T-helper 1 cell treated with Interleukin-12 subunit alpha and Interleukin-12 subunit beta and Interleukin-4 antibody, amounts not matched to agents 30 μg/mL and 1 μg/mL, for 36 hours (primary cell): ENCODE data around the gene TM6SF1.
"Not testable (repeated sequence)": the region's sequence is repeated elsewhere in the genome, so short reads cannot be mapped to it uniquely, and the experiment has no call there.

Source experiments
- H3K27ac Mint-ChIP-seq: one replicate; pipeline ENCODE4 v1.8.0; 2021; ENCODE audit warnings: mild to moderate bottlenecking, mixed read lengths
- H3K27me3 Mint-ChIP-seq: one replicate; pipeline ENCODE4 v1.8.0; 2021; ENCODE audit warnings: low read depth, mixed read lengths
- H3K36me3 Mint-ChIP-seq: one replicate; pipeline ENCODE4 v1.8.0; 2021; ENCODE audit warnings: low read depth, mixed read lengths
- H3K4me1 Mint-ChIP-seq: one replicate; pipeline ENCODE4 v1.8.0; 2021; ENCODE audit warnings: low read depth, mixed read lengths
- H3K4me3 Mint-ChIP-seq: one replicate; pipeline ENCODE4 v1.8.0; 2021; ENCODE audit warnings: mild to moderate bottlenecking, moderate library complexity, mixed read lengths
- H3K9me3 Mint-ChIP-seq: one replicate; pipeline ENCODE4 v1.8.0; 2021; ENCODE audit warnings: mixed read lengths

TM6SF1 gene

DNA sequence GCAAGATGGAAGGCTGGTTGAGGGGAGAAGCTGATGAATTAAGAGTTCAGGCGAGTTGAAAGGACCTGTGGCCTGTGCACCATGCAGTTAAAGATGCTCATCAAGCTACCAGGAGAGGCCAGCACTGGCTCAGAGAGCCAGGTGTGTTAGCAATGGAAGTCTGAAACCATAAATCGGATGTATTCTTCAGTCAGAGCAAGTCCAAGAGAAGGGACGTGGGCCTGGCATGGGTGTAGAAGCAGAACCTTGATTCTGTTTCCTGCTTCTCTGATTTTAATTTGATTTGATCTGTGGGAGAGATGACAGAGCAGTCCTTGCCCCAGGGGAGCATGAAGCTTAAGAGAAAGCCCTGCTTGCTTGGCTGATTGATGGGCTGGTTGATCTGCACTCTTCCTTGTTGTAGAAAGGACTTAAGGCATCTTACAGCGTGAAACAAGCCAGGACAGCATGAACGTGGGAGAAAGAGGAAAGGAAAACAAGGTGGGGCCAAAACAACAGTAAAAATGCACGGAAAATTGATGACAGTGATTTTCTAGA lies 10.9 kb downstream of the TM6SF1 start:
- H3K36me3 Mint-ChIP-seq, result peaks cover 43% of the 10 kb centered on the region
- no peaks in the 10 kb centered on the region for H3K27me3 Mint-ChIP-seq
- no peaks in the 10 kb centered on the region for H3K9me3 Mint-ChIP-seq
- no peak overlapping the region for H3K27ac Mint-ChIP-seq
- no peaks in the 10 kb centered on the region for H3K4me1 Mint-ChIP-seq
- no peak overlapping the region for H3K4me3 Mint-ChIP-seq

DNA sequence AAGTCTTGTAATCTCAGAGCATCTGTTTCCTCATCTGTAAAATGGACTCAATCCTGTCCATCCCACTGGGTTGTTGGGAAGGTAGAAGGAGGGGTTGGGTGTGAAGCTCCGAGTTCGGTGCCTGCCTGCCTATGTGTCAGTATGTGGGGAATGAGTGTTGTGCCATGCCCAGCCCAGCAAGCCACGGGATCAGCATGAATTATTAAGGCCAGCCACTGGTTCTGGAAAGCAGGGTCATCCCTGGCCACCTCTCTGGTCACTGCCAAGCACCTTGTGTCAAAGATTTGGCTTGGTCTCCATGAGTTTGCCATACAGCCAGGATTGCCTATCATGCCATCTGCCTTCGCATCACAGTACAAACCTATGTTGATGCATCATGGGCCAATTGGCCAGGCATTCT lies 11.5 kb downstream of the TM6SF1 start:
- Mint-ChIP-seq H3K9me3 (no peaks in the 10 kb centered on the region), H3K27ac (no peak overlapping the region), H3K4me1 (no peaks in the 10 kb centered on the region), H3K36me3 (peaks cover 43% of the 10 kb centered on the region), H3K4me3 (no peak overlapping the region), H3K27me3 (no peaks in the 10 kb centered on the region)

DNA sequence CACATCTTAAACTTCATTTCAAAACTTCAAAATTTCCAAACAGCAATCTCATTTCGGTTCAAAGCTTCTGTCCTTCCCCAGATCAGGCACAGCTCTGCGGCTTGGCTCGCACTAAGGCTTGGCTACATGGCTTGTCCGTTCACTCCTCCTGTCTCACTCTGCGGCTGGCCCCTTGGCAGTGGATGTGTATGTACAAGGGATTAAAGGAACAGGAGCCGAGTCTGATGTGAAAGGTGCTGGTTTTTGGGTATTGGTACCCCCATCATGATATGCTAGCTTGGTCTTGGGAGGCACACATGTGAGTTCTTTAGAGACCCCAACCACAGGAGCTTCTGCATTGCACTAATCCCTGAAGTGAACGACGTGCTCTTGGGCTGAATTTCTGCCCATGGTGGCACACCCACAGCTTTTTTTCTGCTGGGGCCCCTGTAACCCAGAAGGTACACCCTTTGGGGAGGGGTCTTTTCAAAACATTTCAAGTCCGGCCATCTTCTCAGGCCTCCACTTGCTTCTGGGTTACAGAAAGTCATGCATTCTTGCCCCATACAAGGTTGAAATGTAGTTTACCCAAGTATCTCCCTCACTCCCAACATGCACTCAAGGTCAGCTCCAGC lies 12.6 kb downstream of the TM6SF1 start:
- Mint-ChIP-seq H3K27me3 (no peaks in the 10 kb centered on the region), H3K9me3 (no peaks in the 10 kb centered on the region), H3K4me3 (no peak overlapping the region), H3K27ac (no peak overlapping the region), H3K36me3 (peaks cover 39% of the 10 kb centered on the region), H3K4me1 (no peaks in the 10 kb centered on the region)

DNA sequence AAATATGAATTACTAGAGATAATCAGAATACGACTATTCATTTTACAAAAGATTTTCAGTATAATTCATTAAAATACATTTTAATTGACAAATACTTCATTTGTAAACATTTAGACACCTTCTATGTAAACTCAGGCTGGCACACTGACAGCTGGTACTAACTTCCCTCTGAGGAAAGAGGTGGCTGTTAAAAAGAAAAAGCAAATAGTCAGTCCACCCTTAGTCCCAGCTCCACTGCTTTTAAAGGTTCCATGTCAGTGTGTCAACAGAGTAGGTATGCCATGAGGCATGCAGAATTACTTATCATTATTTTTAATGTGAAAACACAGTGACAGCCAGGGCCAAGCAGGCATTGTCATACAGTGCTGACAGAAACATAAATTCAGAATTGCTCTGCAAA lies 16.1 kb downstream of the TM6SF1 start:
- no peak overlapping the region for H3K27ac Mint-ChIP-seq
- H3K4me1 Mint-ChIP-seq, result peaks cover 3% of the 10 kb centered on the region
- no peak overlapping the region for H3K4me3 Mint-ChIP-seq
- no peaks in the 10 kb centered on the region for H3K9me3 Mint-ChIP-seq
- no peaks in the 10 kb centered on the region for H3K27me3 Mint-ChIP-seq
- peaks cover 48% of the 10 kb centered on the region for H3K36me3 Mint-ChIP-seq

DNA sequence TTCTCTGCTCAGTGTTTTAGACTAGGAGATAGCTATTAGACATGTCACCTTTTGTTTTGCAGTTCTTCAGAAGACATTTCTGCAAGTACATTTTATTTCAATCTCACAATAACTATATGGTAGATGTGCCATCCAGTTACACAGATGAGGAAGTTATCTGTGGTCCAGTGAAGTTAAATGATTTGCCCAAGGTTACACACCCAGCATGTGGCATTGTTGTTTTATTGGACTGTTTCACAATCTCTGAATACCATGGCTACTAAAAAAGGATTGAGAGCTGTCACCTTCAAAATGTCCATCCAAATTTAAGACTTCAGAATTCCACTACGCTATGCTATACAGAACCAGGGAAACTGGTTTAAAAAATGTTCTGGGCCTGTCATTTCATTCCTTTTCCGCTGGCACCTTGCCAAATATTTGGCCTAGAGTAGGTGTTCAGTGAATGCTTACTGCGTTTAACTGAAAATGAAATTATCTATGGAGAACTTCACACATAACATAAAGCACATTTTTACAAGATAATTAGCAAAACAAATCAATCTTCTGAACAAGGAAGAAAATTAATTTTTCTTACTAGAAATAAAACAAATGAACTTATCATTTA lies 20.2 kb downstream of the TM6SF1 start:
- Mint-ChIP-seq H3K27me3 (no peaks in the 10 kb centered on the region), H3K27ac (no peak overlapping the region), H3K4me1 (peaks cover 3% of the 10 kb centered on the region), H3K9me3 (no peaks in the 10 kb centered on the region), H3K36me3 (peaks cover 51% of the 10 kb centered on the region), H3K4me3 (no peak overlapping the region)

DNA sequence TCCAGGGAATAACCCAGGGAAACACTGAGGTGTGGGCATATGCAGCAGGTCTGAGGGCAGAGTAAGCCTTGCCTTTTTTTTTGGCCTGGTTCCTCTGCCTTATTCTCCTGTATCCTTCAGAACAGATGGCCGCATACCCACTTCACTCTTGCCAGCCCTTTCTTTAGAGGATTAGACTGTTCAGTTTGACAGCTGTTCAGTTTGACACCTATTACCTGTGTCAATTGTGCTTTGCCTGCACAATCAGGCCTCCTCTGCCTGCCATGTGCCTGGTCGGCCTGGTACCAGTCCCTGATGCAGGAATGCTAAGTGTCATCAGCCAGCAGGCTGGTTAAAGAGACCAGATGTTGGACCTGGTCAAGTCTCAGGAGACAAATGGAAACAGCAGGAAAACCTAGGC lies 22.3 kb downstream of the TM6SF1 start:
- H3K4me3 Mint-ChIP-seq, result no peak overlapping the region
- peaks cover 40% of the 10 kb centered on the region for H3K36me3 Mint-ChIP-seq
- H3K4me1 Mint-ChIP-seq, result peaks cover 3% of the 10 kb centered on the region
- no peak overlapping the region for H3K27ac Mint-ChIP-seq
- no peaks in the 10 kb centered on the region for H3K27me3 Mint-ChIP-seq
- H3K9me3 Mint-ChIP-seq, result no peaks in the 10 kb centered on the region

DNA sequence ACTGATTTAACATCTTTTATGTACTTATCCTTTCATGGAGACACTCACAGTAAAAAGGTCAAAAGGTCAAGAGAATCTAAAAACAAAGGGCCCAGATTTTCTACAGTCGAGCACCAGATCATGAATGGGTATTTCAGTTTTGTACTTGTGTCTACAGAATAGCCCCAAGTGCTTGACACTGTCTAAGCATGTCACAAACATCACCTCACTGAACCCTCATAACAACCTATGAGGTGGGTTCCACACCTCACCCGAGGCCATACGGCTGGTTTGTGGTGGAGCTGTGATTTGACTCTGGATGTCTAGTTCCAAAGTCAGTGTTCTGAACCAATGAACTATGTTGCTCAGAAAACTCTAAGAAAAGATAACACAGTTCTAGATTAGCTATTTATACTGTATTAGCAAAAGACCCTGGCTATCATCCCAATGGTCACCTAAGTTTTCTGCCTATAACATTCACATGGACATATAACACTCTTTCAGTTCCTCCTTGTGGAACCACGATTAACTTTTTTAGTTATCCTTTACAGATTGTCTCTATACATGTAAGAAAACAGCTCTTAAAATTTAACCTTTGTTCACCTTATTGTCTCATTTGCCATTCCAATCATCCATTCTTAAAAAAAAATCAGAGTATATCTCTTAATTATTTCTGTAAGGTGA lies 25.5 kb downstream of the TM6SF1 start:
- no peaks in the 10 kb centered on the region for H3K27me3 Mint-ChIP-seq
- H3K4me1 Mint-ChIP-seq, result no peaks in the 10 kb centered on the region
- H3K9me3 Mint-ChIP-seq, result no peaks in the 10 kb centered on the region
- peaks cover 28% of the 10 kb centered on the region for H3K36me3 Mint-ChIP-seq
- H3K4me3 Mint-ChIP-seq, result no peak overlapping the region
- H3K27ac Mint-ChIP-seq, result no peak overlapping the region

DNA sequence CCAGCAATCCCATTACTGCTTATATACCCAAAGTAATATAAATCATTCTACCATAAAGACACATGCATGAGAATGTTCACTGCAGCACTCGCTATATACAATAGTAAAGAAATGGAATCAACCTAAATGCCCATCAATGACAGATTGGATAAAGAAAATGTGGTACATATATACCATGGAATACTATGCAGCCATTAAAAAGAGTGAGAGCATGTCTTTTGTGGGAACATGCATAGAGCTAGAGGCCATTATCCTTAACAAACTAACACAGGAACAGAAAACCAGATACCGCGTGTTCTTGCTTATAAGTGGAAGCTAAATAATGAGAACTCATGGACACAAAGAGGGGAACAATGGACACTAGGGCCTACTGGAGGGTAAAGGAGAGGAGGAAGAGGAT lies 34.7 kb downstream of the TM6SF1 start:
- H3K27ac Mint-ChIP-seq, H3K4me3 Mint-ChIP-seq, H3K27me3 Mint-ChIP-seq, H3K9me3 Mint-ChIP-seq, H3K4me1 Mint-ChIP-seq: not testable (repeated sequence)
- H3K36me3 Mint-ChIP-seq, result peaks cover 32% of the 10 kb centered on the region

DNA sequence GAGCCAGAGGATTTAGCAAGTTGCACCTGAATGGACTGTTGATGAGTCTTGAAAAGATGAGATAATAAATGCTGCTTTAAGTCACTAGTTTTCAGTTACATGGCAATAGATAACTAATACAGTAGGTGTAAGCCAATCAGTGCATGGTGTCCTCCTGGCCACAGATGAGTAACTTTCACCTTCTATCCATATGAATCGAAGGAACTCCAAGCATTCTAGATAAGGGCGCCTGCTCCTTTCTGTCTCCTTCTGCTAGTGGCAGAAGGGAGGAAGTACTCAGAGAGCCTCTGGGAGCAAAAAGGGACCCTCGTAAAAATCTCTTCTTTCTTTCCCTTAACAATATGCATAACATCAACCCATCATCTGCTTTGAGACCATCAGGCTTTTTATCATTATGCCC lies 37.3 kb downstream of the TM6SF1 start:
- Mint-ChIP-seq H3K9me3 (peaks cover 4% of the 10 kb centered on the region), H3K4me3 (no peak overlapping the region), H3K4me1 (no peaks in the 10 kb centered on the region), H3K36me3 (peaks cover 40% of the 10 kb centered on the region), H3K27ac (no peak overlapping the region), H3K27me3 (peaks cover 7% of the 10 kb centered on the region)

DNA sequence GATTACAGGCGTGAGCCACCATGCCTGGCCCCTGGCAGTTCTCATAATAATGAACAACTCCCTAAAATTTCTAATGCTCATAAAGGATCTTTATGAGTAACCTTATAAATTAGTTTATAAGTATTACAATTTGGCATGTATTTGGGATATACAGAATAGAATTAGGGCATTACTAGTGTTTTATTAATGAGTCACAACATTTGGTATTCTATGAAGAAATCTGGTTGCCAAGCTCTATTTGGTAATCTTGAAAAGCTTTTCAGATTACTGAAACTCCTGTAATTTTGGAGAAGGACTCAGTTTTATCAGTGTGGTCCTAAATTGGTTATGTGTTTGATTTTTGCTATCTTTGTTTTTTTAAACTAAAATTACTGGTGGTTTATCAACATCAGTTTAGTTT lies 45.8 kb downstream of the TM6SF1 start:
- Mint-ChIP-seq H3K36me3 (peaks cover 35% of the 10 kb centered on the region), H3K27me3 (peaks cover 12% of the 10 kb centered on the region), H3K9me3 (no peaks in the 10 kb centered on the region), H3K27ac (no peak overlapping the region), H3K4me3 (no peak overlapping the region), H3K4me1 (peaks cover 8% of the 10 kb centered on the region)

DNA sequence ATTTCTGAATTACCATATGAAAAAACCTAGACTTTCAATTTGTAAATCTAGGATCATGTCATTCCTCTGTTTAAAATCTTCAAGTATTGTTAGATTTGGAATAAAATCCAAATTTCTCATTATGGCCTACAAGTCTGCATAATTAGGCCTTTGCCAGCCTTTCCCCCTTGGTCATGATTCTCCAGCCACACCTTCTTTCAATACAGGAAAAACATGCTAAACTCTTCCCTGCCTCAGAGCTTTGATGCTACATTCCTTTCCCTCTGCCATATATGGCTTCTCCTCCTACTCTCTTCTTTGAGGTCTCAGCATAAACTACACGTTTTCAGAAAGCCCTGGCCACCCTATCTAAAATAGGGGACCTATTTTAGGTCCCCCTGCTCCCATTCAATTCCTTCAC lies 48.5 kb downstream of the TM6SF1 start:
- Mint-ChIP-seq H3K27me3 (peaks cover 5% of the 10 kb centered on the region), H3K27ac (no peak overlapping the region), H3K4me3 (no peak overlapping the region), H3K36me3 (peaks cover 26% of the 10 kb centered on the region), H3K9me3 (no peaks in the 10 kb centered on the region), H3K4me1 (peaks cover 12% of the 10 kb centered on the region)

DNA sequence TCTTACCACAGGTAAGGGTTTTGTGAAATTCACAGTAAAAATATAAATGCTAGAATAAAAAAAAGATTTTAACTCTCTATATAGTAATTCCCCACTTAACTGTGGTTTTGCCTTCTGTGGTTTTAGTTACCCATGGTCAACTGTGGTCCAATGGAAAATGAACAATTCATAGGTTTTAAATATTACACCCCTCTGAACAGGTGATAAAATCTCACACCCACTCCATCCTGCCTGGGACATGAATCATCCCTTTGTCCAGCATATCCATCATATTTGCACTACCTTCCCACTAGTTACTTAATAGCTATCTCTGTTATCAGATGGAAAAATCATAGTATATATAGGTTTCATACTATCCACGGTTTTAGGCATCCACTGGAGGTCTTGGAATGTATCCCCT lies 50.9 kb downstream of the TM6SF1 start:
- H3K27ac Mint-ChIP-seq, result no peak overlapping the region

DNA sequence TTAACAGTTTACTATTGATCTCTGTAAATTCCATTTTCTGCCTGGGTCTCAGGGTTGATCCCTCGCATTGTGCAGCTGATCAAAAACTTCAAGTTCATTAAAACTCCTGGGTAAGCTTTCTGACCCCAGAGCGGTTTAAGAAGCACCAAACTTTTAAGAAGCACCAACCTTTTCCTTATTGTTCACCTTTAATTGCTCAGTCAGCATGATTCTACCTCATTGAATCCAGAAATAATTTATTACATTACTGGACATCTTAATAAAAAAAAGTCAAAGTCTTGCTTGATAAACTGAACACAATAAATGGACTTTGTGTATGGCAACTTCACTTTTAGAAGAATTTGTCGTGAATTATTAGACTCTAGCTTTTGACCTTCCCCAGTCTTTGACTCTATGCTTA lies 53.3 kb downstream of the TM6SF1 start:
- Mint-ChIP-seq H3K27ac (no peak overlapping the region), H3K9me3 (peaks cover 5% of the 10 kb centered on the region), H3K4me3 (no peak overlapping the region), H3K36me3 (peaks cover 25% of the 10 kb centered on the region), H3K4me1 (peaks cover 39% of the 10 kb centered on the region), H3K27me3 (peaks cover 5% of the 10 kb centered on the region)

More for the DNA sequence above, 50.9 kb downstream of the TM6SF1 start:
- Mint-ChIP-seq H3K9me3 (no peaks in the 10 kb centered on the region), H3K36me3 (peaks cover 25% of the 10 kb centered on the region), H3K4me1 (peaks cover 21% of the 10 kb centered on the region), H3K4me3 (no peak overlapping the region), H3K27me3 (peaks cover 5% of the 10 kb centered on the region)

DNA sequence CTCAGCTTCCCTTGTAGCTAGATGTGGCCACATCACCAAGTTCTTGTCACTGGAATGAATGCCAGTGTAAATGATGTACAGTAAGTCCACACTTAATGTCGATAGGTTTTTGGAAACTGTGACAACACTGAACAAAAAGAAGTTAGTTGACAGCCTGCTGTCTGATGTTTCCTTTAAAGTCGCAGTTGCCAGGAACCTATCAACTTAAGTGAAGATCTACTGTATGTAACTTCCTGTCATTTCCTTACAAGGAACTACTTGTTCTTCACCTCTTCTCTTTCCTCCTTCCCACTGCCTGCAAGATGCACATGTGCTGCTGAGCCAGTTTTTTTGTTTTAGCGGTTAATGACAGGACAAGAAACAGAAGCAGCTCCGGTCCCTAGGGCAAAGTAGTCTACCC lies 55.6 kb downstream of the TM6SF1 start:
- Mint-ChIP-seq H3K27ac (peak overlapping the region; percentile 83), H3K36me3 (peaks cover 36% of the 10 kb centered on the region), H3K4me3 (peak overlapping the region; percentile 64), H3K27me3 (peaks cover 14% of the 10 kb centered on the region), H3K9me3 (peaks cover 24% of the 10 kb centered on the region), H3K4me1 (peaks cover 41% of the 10 kb centered on the region)

DNA sequence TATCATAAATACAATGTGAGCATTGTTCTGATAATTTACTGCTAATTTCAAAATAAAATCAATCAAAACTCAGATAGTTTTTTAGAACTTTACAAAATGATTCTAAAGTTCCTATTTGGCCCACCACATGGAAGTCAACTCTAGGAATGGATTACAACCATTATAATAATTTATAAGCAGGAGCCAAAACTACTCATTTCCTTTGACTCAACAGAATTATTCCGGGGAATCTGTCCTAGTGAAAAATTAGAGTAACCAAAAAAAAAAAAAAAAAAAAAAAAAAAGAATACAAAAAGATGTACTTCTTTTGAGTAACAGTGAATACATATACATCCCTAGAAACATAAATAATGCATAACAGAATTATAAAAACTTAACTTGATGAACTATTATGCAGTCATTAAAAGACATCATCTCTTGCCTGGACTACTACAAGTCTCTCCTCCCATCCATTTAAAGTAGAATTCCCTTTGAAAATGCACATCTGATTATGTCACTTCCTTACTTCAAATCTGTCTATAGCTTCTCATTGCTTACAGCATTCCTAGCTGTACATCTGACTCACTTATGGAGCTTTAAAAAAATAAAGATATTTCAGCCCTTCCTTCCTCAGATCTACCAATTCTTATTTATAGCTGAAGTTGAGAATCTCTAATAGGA lies 56.8 kb downstream of the TM6SF1 start:
- Mint-ChIP-seq H3K27ac (peak overlapping the region; percentile 85), H3K4me3 (peak overlapping the region; percentile 60), H3K4me1 (peaks cover 50% of the 10 kb centered on the region)

More for the DNA sequence above, 56.8 kb downstream of the TM6SF1 start:
- H3K27me3 Mint-ChIP-seq, result peaks cover 18% of the 10 kb centered on the region
- peaks cover 46% of the 10 kb centered on the region for H3K36me3 Mint-ChIP-seq
- peaks cover 36% of the 10 kb centered on the region for H3K9me3 Mint-ChIP-seq
